NCI-H82 treated with DMSO at 0.1 percent for 48 hours (cell line): ENCODE measurements around the gene ZKSCAN1.
A peak's percentile ranks its signal among the peaks of the same experiment; 100 is the strongest.

Source experiments
- DNase-seq: peaks from one replicate; lab custom pipeline; 2025; ENCODE audit not compliant: unreplicated experiment; lab: John Stamatoyannopoulos, UW

The ZKSCAN1 gene

DNA sequence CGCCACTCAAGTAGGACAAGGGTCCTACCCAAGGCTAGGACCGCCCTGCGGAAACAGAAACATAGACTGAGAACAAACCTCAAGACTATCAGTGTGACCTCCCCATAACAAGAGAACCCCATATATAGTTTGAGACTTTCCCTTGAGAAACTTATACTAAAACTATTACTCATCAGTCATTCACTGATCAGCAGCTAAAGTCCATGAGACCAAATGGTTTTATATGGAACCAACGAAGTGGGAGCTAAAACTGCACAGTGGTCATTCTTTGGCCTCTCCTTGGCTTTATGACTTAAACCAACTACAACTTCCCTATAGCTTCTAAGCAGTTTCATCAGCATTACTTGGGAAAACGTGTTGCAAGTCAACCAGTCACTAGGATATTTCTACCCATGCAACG lies 20.5 kb downstream of the ZKSCAN1 start:
- DNase-seq = no peak

DNA sequence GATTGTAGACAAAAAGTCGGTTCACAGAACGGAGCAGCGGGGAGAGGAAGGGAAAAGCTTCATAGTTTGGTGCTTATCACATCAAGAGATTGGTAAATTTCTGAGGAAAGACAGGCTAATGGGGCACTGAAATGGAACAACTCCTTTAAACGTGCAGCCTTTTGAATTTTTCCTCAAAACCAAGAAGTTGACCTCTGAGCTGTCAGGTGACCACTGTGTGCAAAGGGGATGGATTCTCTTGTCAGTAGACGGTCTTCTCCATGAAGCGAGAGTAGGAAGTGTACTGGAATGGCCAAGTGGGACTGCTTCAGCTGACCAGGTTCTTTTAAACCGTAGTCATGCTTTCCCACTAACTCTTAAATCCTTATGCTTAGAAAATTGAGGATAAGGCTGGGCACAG lies 22.9 kb downstream of the ZKSCAN1 start:
- DNase-seq = no peak

DNA sequence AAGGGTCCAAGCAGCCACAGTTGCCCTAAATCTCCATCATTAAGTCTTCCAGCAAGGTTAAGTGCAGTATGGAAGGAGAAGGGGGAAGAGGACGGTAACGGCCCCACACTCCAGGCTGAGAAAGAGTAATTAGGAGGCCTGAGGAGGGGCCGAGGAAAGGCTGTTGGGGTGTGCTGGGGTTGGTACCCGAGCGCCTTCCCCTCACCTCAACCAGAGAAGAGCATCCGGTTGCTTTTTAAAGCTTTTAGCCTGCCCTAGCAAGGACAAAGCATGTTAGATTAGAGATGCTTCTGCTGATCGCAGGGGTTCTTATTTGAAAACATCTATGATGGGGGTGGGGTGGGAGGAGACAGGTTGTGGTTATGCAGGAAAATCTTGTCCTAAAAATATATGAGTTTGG lies 25.2 kb downstream of the ZKSCAN1 start:
- DNase-seq = no peak

DNA sequence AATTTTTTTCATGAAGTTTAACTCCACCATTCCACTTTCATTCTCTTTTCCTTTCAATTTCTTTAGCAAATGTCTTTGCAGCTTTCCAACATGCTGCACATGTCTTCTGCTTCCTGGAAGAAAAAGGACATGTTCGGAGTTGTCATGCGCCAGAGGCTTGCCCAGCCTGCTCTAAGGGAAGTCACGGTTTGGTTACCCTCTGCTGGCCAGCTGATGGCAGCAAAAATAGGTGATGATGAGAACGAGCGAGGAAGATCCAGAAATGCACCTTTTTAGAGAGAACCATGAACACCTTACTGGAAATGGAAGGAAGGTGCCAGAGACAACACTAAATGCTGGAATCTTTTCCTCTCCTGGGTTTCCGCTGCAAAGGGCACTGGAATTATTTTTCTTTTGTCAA lies 29.3 kb downstream of the ZKSCAN1 start:
- no peak for DNase-seq

- no peak for DNase-seq
These were observed 33.3 kb downstream of the ZKSCAN1 start for GRCh38 chr7:100048680-100049079.

GRCh38 chr7:100049441-100050291 lies 34.3 kb downstream of the ZKSCAN1 start, which contains the start of gene ZSCAN21:
ZSCAN21 (plus strand) TSS chr7:100049774; CDS start chr7:100057007, 7,233 bp downstream.
- DNase-seq = peak; percentile 48

DNA sequence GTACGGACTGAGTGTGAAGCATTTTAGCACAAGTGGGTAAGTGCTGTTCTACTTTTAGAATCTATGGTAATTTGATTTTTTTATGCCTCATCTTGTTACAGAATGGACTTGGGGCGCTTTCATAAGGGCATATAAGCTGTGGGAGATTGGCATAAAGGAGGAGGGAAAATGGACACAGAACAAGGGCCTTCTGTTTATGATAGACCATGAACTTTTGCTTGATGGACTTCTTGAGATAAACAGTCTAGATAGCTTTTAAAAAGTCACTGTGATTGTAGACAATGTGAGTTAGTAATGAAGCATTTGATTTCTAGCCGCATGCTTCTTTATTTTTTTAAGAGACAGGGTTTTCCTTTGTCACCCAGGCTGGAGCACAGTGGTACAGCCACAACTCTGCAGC lies 36.2 kb downstream of the ZKSCAN1 start:
- no peak for DNase-seq

GRCh38 chr7:100053215-100053614 lies 37.8 kb downstream of the ZKSCAN1 start:
- peak; percentile 28 for DNase-seq

- no peak for DNase-seq
These were observed 41.6 kb downstream of the ZKSCAN1 start for GRCh38 chr7:100057006-100057405.

- no peak for DNase-seq
These were observed 43.9 kb downstream of the ZKSCAN1 start for GRCh38 chr7:100059251-100059739.

DNA sequence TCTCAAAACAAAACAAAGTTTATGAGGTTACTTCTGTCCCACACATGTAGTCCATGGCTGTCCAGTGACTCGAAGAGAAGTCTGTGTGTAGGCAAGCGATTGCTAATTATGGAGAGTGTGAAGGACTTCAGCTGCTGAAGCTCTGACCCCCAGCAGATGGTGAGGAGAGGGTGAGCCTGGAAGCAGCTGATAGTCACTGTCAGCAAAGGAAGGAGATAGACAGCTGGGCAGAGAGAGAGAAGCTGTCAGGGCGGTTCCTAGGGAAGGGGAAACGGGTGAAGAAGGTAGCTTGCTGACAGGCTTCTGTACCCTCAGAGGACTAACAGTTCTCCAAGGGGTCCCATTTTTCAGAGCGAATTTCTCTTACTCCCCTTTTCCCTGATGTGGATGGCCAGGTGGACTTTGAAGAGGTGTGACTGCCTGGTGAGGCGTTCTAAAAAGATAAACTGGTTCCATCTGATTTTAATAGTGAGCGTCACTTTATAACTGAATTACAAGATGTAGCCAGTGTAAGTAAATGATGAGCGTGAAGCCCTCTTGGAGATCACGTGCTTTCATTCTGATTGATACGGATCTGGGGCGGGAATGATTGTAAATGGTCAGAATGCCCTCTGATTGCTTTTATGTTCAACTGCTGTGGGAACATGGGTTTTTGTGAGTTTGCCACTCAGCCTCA lies 46.3 kb downstream of the ZKSCAN1 start:
- no peak for DNase-seq

GRCh38 chr7:100063376-100063775 lies 48.0 kb downstream of the ZKSCAN1 start:
- no peak for DNase-seq

GRCh38 chr7:100064162-100064561 lies 48.8 kb downstream of the ZKSCAN1 start:
- no peak for DNase-seq

GRCh38 chr7:100065452-100066186 lies 50.2 kb downstream of the ZKSCAN1 start:
- no peak for DNase-seq

DNA sequence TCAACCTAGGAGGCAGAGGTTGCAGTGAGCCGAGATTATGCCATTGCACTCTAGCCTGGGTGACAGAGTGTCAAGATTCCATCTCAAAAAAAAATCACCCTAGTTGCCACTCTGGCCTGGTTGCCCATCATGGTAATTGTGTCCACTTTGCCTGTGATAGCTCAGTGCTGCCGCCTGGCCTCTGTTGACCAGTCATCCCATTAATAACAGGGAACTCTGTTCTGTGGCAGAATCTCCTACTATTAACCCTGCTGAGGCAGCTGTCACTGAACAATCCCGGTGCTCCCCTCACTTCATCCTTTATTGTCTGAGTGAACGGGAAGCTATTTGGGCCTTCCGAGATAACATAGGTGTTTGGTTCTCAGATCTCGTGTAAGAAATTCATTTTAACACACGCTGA lies 51.6 kb downstream of the ZKSCAN1 start:
- DNase-seq = no peak

GRCh38 chr7:100069991-100070390 lies 54.6 kb downstream of the ZKSCAN1 start:
- DNase-seq = no peak

- DNase-seq = no peak
These were observed 55.8 kb downstream of the ZKSCAN1 start for GRCh38 chr7:100071018-100071723.

GRCh38 chr7:100072462-100072861 lies 57.1 kb downstream of the ZKSCAN1 start:
- DNase-seq = no peak

DNA sequence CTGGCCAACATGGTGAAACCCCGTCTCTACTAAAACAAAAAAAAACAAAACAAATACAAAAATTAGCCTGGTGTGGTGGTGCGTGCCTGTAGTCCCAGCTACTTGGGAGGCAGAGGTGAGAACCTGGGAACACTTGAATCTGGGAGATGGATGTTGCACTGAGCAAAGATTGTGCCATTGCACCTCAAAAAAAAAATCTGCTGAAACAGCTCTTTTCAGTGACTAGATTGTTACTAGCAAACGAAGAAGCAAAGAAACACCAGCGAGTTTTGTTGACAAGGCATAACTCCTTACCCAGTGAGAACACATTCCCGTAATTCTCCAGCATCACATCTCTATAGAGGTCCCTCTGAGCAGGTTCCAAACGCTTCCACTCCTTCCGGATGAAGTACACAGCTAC lies 59.4 kb downstream of the ZKSCAN1 start:
- no peak for DNase-seq

DNA sequence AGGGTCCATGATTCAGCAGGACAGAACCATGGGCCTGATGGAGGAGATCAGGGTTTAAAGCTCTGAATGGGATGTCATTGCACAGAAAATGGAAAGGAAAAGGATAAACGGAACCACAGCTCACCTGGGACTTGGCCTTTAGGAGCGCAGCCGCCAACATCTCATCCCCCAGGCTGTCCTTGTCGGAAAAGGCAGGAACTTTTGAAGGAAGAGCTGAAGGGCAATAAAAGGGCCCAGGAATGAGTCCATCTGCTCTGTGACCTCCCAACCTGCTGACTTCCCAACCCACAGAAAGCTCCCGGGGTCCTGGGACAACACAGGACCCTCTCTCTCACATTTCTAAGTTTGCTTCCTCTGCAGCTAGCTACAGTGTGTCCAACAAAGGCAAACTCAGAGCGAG lies 60.0 kb downstream of the ZKSCAN1 start:
- DNase-seq = no peak

DNA sequence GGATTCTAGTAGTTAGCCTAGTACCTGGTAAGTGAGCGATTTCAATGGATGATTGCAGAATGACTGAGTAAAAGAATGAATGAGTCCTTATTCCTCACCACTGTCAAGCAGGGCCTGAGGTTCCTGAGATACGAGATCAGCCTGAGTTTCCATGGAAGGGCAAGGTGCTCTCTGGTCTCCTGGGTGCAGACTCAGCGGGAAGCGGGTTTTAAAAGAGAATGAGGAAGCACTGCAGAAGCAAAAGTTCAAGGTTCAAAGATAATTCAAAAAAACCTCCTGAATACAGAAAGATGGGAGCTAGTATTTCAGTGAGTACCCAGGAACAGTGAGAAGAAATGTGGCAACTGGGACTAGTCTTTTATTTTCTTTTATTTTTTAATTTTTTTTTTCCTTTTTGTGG lies 61.8 kb downstream of the ZKSCAN1 start:
- DNase-seq = no peak
